Kidney capillary endothelial cell (primary cell): ENCODE data around the gene GGT6.
A peak's percentile ranks its signal among the peaks of the same experiment; 100 is the strongest.

Experiments
- DNase-seq: peaks from one replicate; pipeline ENCODE4 v3.0.0-alpha.2; 2018; ENCODE audit warnings: low spot score

The GGT6 gene

DNA sequence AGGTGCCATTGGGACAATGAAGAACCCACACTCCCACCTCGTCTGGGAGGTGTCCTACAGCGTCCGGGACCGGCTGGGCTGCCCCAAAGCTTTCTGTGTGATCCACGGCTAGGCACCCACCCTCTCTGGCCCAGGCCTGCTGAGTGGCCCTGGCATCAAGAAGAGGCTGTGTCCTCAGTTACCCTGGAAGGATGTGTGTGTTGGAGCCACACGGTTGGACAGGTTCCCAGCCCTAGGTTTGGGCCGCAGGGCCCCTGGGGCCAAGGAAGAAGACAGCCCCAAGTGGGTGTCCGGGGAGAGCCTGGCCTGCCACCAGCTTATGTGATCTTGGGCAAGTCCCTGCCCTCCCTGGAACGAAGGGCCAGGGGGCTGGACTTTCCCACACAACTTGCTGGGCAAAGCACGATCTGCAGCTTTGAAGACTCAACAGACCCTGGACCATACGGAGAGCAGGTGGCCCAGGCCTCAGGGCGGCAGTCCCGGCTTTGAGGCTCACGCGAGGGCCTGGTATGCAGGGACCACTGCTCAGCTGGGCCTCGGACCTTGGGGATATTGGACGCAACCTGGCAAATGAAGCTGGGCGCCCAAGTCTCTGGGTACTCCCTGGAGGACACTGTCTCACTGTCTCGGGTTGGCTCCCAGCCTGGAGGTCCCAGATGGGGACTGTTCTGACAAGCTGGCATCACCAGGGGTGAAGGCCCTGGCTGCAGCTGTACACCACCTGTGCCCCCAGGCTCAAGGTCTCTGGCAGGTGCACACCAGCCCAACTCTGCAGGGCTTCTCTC, 22.7 kb downstream of the GGT6 start:
- no peak for DNase-seq

DNA sequence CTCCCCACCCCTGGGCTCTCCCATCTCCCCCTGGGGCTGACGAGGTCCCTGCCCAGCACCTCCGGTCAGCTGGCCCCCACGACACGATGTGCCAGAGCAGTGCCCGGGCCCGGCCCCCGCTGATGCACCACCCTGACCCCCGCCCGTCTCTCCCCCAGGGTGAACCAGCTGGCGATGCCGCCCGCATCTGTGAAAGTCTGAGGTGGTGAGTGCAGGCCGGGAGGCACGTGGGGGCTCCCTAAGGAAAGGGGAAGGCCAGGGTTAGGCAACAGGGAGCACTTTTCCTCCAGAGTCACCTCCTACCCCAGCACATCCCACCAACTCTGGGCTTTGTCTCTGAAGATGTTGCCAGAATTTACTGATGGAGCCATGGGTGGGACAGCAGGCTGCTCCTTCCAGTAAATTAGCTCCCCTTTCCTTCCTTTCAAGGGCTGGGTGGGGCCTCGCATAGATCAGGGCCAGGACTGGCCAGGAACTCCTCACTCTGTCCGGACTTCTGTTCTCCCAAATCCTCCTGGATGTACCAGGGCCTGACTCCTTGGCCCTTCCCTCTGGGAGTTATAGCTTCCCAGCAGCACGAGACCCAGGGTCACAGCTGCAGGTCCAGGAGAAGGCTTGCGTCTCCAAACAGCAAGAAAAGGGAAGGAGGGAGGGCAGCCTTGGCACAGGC, 23.5 kb downstream of the GGT6 start:
- no peak for DNase-seq

- no peak for DNase-seq
Measured at GRCh38 chr17:4536259-4536741, 24.1 kb downstream of the GGT6 start.

DNA sequence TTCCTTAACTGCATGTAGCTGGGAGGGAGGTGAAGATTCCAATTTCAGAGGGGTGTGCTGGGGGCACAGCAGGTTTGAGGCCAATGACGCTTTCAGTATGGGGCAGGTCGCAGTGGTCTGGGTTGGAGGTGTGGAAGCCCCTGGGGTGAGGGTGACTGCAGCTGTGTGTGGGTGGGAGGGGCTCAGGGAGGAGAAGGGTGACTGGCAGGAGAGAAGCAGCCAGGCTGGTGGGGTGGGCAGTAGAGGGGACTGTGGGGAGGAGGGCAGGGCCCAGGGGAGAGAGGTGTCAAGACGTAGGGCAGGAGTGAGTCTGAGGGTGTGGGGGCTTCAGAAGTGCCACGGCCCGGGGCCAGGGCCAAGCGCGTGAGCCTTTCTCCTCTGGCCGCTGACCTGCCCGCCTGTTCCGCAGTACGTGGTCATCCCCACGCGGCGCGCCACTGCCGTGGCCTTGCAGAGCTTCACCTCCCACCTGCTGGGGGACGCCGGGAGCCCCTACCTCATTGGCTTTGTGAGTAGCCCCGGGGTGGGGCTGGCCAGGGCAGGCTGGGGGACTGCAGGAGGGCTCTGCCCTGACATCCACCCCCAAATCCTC, 24.6 kb downstream of the GGT6 start:
- no peak for DNase-seq

DNA sequence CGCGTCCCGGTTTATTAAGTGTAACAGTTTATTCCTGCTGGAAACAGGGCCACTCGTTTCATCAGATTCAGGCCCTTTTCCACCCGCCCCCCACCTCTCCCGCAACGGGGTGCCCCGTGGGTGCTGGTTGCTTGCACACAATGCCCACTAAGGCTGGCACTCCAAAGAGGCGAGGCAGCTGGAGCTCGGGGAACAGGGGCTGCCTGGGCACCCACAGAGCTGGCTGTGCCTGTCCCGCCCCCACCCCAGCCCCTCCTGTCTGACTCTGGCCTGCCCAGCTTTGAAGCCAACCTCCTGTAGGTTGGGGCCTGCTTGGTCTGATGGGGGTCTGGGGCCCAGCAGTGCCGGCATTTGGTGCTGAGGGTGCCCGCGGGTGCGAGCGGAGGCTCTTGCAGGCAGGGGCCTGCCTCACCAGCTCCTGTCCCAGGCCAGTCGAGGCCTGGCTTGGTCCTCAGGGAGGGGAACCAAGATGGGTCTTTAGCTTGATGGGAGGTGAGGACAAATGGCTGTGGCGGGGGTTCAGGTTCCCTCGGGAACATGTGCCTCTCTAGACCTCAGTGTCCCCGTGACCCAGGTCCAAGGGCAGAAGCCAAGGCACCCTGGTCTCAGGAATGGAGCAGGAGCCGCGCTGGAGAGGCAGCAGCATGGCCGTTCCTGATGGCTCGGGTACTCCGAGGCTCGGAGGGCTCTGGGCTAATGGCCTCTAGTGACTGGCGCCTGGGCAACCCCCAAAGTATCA, 25.3 kb downstream of the GGT6 start:
- no peak for DNase-seq

DNA sequence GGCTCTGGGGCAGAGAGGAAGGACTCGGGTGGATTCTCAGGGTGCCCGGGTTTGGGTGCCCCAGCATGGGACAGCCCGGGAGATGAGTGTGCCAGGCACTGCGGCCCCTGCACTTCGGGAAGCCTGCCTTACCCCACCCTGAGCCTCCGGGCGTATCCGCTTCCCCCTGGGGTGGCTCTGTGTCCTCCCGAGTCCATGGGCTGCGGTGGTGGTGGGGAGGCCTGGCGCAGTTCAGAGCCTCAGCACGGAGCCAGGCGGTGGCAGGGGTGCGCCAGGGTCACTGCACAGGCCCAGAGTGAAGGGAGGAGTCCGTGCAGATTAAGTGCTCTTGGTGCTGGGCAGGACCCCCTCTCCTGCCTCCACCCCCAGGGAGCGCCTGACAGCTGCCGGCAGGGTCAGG, 25.9 kb downstream of the GGT6 start:
- DNase-seq, result no peak

- no peak for DNase-seq
Measured at GRCh38 chr17:4533523-4534504, 26.6 kb downstream of the GGT6 start.

GRCh38 chr17:4532860-4533522, 27.4 kb downstream of the GGT6 start:
- no peak for DNase-seq

- DNase-seq, result no peak
Measured at GRCh38 chr17:4531988-4532736, 28.2 kb downstream of the GGT6 start.

GRCh38 chr17:4530799-4531730, 29.3 kb downstream of the GGT6 start:
- peak; percentile 94 for DNase-seq

DNA sequence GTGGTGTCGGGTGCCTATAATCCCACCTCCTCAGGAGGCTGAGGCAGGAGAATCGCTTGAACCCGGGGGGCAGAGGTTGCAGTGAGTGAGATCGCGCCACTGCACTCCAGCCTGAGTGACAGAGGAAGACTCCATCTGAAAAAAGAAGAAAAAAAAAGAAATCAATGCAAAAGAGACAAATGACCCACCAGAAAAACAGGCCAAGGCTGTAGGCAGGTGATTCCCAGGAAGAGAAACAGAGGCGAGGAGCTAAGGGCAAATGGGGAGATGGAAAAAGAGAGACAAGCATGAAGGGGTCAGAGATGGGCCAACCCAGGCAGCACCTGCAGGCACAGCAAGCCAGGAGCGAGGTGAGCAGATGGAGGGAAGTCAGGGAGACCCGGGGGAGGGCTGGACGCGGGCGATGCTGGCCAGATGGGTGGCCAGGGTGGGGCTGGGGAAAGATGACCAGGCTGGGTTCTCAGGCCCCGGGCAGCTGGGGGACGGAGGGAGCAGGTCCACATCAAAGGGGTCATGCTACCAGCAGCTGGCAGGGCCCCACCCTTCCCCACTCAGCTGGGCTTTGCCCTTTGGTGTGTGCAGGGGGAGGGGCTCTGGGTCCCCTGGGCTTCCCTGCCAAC, 30.7 kb downstream of the GGT6 start:
- no peak for DNase-seq

DNA sequence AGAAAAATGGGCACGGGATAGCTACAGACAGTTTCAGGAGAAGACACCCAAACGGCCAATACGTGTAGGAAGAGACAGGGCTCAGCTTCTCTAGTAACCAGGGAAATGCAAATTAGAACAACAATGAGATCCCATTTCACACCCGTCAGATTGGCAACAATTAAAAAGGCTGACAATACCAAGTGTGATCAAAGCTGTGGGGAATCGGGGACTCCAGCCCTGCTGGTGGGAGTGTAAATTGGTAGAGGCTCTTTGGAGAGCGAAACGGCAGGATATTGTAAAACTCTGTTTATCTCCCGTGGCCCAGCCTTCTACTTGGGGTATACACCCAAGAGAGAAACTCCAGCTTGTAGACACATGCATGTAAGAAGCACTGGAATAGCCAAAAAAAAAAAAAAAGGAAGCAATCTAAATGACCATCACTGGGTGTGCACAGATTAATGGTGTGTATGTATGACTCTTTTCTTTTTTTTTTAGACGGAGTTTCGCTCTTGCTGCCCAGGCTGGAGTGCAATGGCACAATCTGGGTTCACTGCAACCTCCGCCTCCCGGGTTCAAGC, 32.7 kb downstream of the GGT6 start:
- no peak for DNase-seq

- no peak for DNase-seq
Measured at GRCh38 chr17:4527134-4527533, 33.2 kb downstream of the GGT6 start.

DNA sequence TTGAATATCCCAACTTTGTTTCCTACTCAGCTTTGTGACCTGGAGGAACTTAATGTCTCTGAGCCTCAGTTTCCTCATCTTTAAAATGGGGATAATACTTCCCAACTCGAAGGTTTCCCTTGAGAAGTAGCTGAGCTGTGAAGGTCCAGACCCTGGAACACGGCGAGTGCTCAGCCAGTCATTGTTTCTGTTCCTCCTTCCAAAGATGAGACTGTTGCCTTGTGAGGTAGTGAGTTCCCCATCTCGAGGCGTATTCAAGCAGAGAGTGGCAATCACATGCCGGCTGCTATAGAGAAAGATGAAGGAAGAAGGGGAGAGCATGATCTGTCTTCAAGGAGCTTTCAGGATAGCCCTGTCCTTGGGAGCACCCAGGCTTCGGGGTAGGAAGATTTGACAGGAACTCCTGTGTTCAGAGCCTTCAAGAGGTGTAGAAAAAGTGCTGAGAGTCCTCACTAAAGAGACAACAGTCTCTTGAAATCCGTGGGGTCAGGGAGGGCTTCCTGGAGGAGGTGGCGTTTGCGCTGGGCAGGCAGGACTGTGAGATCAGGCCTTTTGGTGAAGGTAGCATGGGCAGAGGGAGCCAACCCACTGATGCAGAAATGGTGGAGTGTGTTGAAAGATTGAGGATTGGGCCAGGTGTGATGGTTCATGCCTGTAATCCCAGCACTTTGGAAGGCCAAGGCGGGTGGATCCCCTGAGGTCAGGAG, 34.5 kb downstream of the GGT6 start:
- no peak for DNase-seq

DNA sequence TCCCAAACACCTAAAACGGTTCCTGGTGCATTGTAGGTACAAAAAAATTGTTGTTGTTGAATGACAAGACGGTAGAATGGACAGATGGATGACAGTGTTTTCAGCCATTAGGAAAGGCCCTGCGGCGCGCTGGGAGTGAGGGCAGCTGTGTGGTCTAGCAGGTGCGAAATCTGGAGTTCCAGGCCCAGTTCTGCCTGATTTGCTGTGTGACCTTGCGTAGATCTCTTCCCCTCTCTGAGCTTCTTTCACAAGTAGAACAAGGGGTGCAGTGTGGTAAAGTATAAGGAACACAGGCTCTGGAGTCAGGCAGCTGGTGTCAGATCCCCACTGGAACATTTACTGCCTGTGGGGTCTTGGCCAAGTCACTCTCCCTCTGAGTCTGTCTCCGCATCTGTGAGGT, 36.4 kb downstream of the GGT6 start:
- DNase-seq, result no peak

GRCh38 chr17:4522661-4523060, 37.7 kb downstream of the GGT6 start:
- no peak for DNase-seq

- DNase-seq, result no peak
Measured at GRCh38 chr17:4520894-4521600, 39.3 kb downstream of the GGT6 start.
